Spinal cord (tissue), 10 donors: ENCODE results near the gene SLC35C1. TPM values are rescaled to one million over a fixed set of nuclear protein-coding genes. Genes with fewer than 3 reads are reported as not detected.
A peak's percentile ranks its signal among the peaks of the same experiment; 100 is the strongest.

Source experiments
- DNase-seq, 6 donors: peaks; one replicate each; pipeline versions ENCODE4 v3.0.0 to v3.0.0-alpha.2; 2013 to 2015; ENCODE audit warnings: low spot score in 6 of 6, low read depth in 4 of 6
- H3K27ac ChIP-seq: one replicate; pipeline ENCODE4 v1.5.1; 2013; ENCODE audit warnings: low read depth, low read length, control low read depth
- H3K27me3 ChIP-seq: one replicate; pipeline ENCODE4 v1.6.1; 2013; ENCODE audit warnings: low read length; ENCODE audit not compliant: control insufficient read depth, insufficient read depth
- H3K36me3 ChIP-seq: one replicate; pipeline ENCODE4 v1.6.1; 2013; ENCODE audit warnings: low read length; ENCODE audit not compliant: control insufficient read depth, insufficient read depth
- H3K4me1 ChIP-seq: one replicate; pipeline ENCODE4 v1.6.1; 2013; ENCODE audit warnings: low read length; ENCODE audit not compliant: control insufficient read depth, insufficient read depth
- H3K4me3 ChIP-seq: one replicate; pipeline ENCODE4 v1.5.1; 2013; ENCODE audit warnings: low read depth, low read length, control low read depth
- H3K9me3 ChIP-seq: one replicate; pipeline ENCODE4 v1.6.1; 2013; ENCODE audit warnings: low read length; ENCODE audit not compliant: control insufficient read depth, insufficient read depth
- WGBS: methylation state at CpG from one replicate; pipeline ENCODE4 v1.1.5; 2013; ENCODE audit warnings: missing lambda C conversion rate; ENCODE audit not compliant: insufficient coverage; 5-methylcytosine and 5-hydroxymethylcytosine counted together
- polyA plus RNA-seq, 2 donors: library from polyadenylated mRNA; unstranded; fragments of 120-200 nt; gene quantifications; one replicate each; pipeline ENCODE4 v1.2.1, GENCODE V29; 2013; ENCODE audit not compliant: insufficient read length in 2 of 2
- total RNA-seq, 2 donors: library from RNA; depleted of rRNA in 1 of 2; stranded (reverse); fragments of 120-200 nt in 1 of 2; fragments of >200 nt in 1 of 2; gene quantifications; one replicate each; pipeline versions ENCODE4 v1.2.3 to v1.2.4, GENCODE V29; 2013 to 2014
- donor health status: healthy.

Gene SLC35C1
- total and polyA plus RNA-seq, 4 donors, result 6.0 to 16.0 (median 11.1) TPM

GRCh38 chr11:45860764-45861510 is 56.0 kb downstream of the SLC35C1 start:
- Histone ChIP-seq H3K27ac (peak overlapping the region; percentile 88), H3K36me3 (peaks cover 79% of the 10 kb centered on the region), H3K9me3 (no peaks in the 10 kb centered on the region), H3K4me3 (no peak overlapping the region), H3K4me1 (peaks cover 42% of the 10 kb centered on the region), H3K27me3 (no peaks in the 10 kb centered on the region)
- no peak for DNase-seq
- 81% methylated on average over 9 of the region's 10 CpGs for WGBS

Other genes with a start within 250 kb of the SLC35C1 start
- gene CHST1, start 139.5 kb upstream of the SLC35C1 start, total RNA-seq, result 10 to 100 TPM in 1 of 2 donors, 1 to 10 TPM in 1; 8.5 to 10.5 TPM
- 10 to 100 TPM; 57.0 to 62.4 TPM for gene CHST1, start 139.5 kb upstream of the SLC35C1 start, polyA plus RNA-seq
- gene CRY2, start 42.3 kb downstream of the SLC35C1 start, total RNA-seq, result 10 to 100 TPM; 41.6 to 41.8 TPM
- gene CRY2, start 42.3 kb downstream of the SLC35C1 start, polyA plus RNA-seq, result 10 to 100 TPM; 38.9 to 45.2 TPM
- gene MAPK8IP1, start 80.5 kb downstream of the SLC35C1 start, total RNA-seq, result 100 to 1,000 TPM in 1 of 2 donors, 10 to 100 TPM in 1; 77.4 to 106 TPM
- 100 to 1,000 TPM; 263 to 269 TPM for gene MAPK8IP1, start 80.5 kb downstream of the SLC35C1 start, polyA plus RNA-seq
- gene FREY1, start 102.1 kb downstream of the SLC35C1 start, total RNA-seq, result under 1 TPM; 0.59 to 0.72 TPM
- gene FREY1, start 102.1 kb downstream of the SLC35C1 start, polyA plus RNA-seq, result under 1 TPM in 1 of 2 donors, not detected in 1; 0.57 TPM
- 10 to 100 TPM; 14.8 to 28.5 TPM for gene PEX16, start 112.7 kb downstream of the SLC35C1 start, total RNA-seq
- gene PEX16, start 112.7 kb downstream of the SLC35C1 start, polyA plus RNA-seq, result 10 to 100 TPM; 39.7 to 39.9 TPM
- 1 to 10 TPM in 1 of 2 donors, under 1 TPM in 1; 0.20 to 2.0 TPM for gene LARGE2, start 117.5 kb downstream of the SLC35C1 start, total RNA-seq
- 1 to 10 TPM in 1 of 2 donors, under 1 TPM in 1; 0.19 to 1.1 TPM for gene LARGE2, start 117.5 kb downstream of the SLC35C1 start, polyA plus RNA-seq